Smooth muscle cell (in vitro differentiated cells): ENCODE measurements around the gene BOLA3. TPM values are rescaled to one million over a fixed set of nuclear protein-coding genes. Genes with fewer than 3 reads are reported as not detected.
A peak's percentile ranks its signal among the peaks of the same experiment; 100 is the strongest.

Experiments used
- DNase-seq: peaks from one replicate; lab custom pipeline; 2025; ENCODE audit not compliant: unreplicated experiment; lab: John Stamatoyannopoulos, UW
- H2AFZ ChIP-seq: fragments of 200-600 bp; sonication (generic); 2 replicates; pipeline ENCODE4 v1.6.0; 2016; ENCODE audit warnings: antibody characterized with exemption, low read depth, mild to moderate bottlenecking
- H3F3A ChIP-seq: fragments of 200-600 bp; sonication (generic); 2 replicates; pipeline ENCODE4 v1.6.0; 2017; ENCODE audit warnings: antibody characterized with exemption, low read depth
- H3K27ac ChIP-seq: fragments of 200-600 bp; sonication (generic); 2 replicates; pipeline ENCODE4 v1.5.1; 2016; ENCODE audit warnings: low read depth, mild to moderate bottlenecking
- H3K27me3 ChIP-seq: fragments of 200-600 bp; sonication (generic); 2 replicates; pipeline ENCODE4 v1.6.1; 2016; ENCODE audit warnings: low read depth, mild to moderate bottlenecking
- H3K36me3 ChIP-seq: fragments of 200-600 bp; sonication (generic); 2 replicates; pipeline ENCODE4 v1.5.1; 2016; ENCODE audit warnings: low read depth
- H3K4me1 ChIP-seq: fragments of 200-600 bp; sonication (generic); 2 replicates; pipeline ENCODE4 v1.5.1; 2016; ENCODE audit warnings: low read depth
- H3K4me2 ChIP-seq: fragments of 200-600 bp; sonication (generic); 2 replicates; pipeline ENCODE4 v1.6.0; 2016; ENCODE audit warnings: mild to moderate bottlenecking
- H3K4me3 ChIP-seq: fragments of 200-600 bp; sonication (generic); 2 replicates; pipeline ENCODE4 v1.5.1; 2016; ENCODE audit warnings: mild to moderate bottlenecking
- H3K79me2 ChIP-seq: fragments of 200-600 bp; sonication (generic); 2 replicates; pipeline ENCODE4 v1.6.0; 2016; ENCODE audit warnings: low read depth, mild to moderate bottlenecking
- H3K9ac ChIP-seq: fragments of 200-600 bp; sonication (generic); 2 replicates; pipeline ENCODE4 v1.6.0; 2016; ENCODE audit warnings: low read depth
- H3K9me3 ChIP-seq: fragments of 200-600 bp; sonication (generic); replicated peaks from 2 replicates; pipeline ENCODE4 v1.5.1; 2016; ENCODE audit warnings: low read depth
- H4K20me1 ChIP-seq: fragments of 200-600 bp; sonication (generic); 2 replicates; pipeline ENCODE4 v1.6.0; 2016; ENCODE audit warnings: low read depth
- WGBS: methylation state at CpG from one replicate; pipeline ENCODE4 v1.1.7; 2016; ENCODE audit warnings: low lambda C conversion rate; 5-methylcytosine and 5-hydroxymethylcytosine counted together
- polyA plus RNA-seq: library from polyadenylated mRNA; unstranded; fragments of >200 nt; fragmentation: Nextera tagmentation; extraction: Ambion mirVana; gene quantifications from 2 replicates; pipeline ENCODE4 v1.2.1, GENCODE V29; 2016
- total RNA-seq: library from RNA; depleted of rRNA; stranded (reverse); fragments of >200 nt; gene quantifications from 2 replicates; pipeline ENCODE4 v1.2.3, GENCODE V29; 2014
- TF ChIP-seq, protein P1 (sequence below): fragments of 200-600 bp; sonication (generic); IDR thresholded peaks from 2 replicates; pipeline ENCODE4 v1.5.1; 2017; ENCODE audit warnings: borderline replicate concordance, mild to moderate bottlenecking, antibody characterized with exemption; ENCODE audit not compliant: insufficient read depth, poor library complexity, severe bottlenecking

Gene BOLA3, protein sequence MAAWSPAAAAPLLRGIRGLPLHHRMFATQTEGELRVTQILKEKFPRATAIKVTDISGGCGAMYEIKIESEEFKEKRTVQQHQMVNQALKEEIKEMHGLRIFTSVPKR
- 87.5 and 99.7 TPM in 2 replicates for total RNA-seq
- 93.8 and 100 TPM in 2 replicates for polyA plus RNA-seq

DNA sequence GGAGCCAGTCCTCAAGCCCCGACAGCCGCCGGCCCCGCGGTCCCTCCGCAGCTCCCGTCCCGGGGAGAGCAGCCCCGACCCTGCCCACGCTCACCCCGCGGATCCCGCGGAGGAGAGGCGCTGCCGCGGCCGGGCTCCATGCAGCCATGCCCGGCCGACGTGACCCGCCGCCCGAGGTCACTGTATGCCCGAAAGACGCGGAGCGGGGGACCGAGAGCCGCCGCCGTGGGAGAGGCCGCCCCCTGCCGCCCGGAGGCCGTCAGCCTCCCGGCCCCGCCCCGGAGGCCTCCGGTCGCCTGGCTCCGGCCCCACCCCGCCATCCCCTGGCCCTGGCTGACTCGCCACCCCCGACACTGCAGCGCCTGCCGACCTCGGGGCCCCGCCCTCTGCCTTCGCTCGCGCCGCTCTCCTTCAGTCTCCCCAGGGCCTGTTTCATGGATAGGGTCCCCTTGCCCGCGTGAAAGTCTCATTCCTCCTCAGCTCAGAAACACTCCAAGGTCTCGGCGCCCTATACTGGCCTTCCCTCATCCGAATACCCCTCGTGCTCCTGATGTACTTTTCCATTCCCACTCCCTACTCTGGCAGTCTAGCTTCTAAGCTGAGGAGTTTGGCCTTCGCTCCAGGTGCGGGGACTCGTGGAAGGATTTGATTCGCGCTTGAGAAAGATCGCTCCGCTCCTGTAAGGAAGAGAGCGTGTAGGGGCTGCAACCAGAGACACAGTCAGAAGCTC, at the start of gene BOLA3:
BOLA3 (minus strand) TSS at position 186 of the 730 bp plus-strand sequence; CDS start at position 148, 38 bp downstream.
- Histone ChIP-seq H3K36me3 (no peaks in the 10 kb centered on the region), H4K20me1 (no peaks in the 10 kb centered on the region), H3K27ac (peak within 1 kb of the TSS; percentile 74), H3F3A (peaks cover 16% of the 10 kb centered on the region), H3K9ac (peak within 1 kb of the TSS; percentile 86), H3K79me2 (peaks cover 9% of the 10 kb centered on the region), H3K9me3 (no peaks in the 10 kb centered on the region), H2AFZ (peak within 1 kb of the TSS; percentile 83), H3K4me2 (peak within 1 kb of the TSS; percentile 87), H3K4me3 (peak within 1 kb of the TSS; percentile 85), H3K4me1 (peaks cover 16% of the 10 kb centered on the region), H3K27me3 (no peaks in the 10 kb centered on the region)
- peak; percentile 63 for DNase-seq
- WGBS: 1% methylated on average over 37 of the region's 67 CpGs
- TF ChIP-seq, protein P1, sequence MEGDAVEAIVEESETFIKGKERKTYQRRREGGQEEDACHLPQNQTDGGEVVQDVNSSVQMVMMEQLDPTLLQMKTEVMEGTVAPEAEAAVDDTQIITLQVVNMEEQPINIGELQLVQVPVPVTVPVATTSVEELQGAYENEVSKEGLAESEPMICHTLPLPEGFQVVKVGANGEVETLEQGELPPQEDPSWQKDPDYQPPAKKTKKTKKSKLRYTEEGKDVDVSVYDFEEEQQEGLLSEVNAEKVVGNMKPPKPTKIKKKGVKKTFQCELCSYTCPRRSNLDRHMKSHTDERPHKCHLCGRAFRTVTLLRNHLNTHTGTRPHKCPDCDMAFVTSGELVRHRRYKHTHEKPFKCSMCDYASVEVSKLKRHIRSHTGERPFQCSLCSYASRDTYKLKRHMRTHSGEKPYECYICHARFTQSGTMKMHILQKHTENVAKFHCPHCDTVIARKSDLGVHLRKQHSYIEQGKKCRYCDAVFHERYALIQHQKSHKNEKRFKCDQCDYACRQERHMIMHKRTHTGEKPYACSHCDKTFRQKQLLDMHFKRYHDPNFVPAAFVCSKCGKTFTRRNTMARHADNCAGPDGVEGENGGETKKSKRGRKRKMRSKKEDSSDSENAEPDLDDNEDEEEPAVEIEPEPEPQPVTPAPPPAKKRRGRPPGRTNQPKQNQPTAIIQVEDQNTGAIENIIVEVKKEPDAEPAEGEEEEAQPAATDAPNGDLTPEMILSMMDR: peak; percentile 59

DNA sequence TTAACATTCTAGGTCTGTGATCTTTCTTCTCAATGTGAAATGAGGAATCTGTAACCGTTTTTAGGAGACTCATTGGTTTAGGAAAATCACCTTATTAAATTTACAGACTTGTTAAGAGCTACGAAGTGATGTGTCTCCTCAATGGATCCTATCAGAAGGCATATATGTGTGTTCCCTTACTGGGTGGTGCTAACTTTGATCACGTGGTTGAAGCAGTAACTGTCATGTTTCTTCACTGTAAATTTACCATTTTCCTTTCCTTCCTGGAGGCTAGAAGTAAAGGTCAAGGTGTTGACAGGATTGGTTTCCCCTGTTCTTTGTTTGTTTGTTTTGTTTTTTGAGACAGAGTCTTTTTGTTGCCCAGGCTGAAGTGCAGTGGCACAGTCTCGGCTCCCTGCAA, 49.3 kb upstream of the BOLA3 start:
- DNase-seq: no peak
- 84% methylated on average over 4 of the region's 4 CpGs for WGBS
- Histone ChIP-seq H3K4me1 (peaks cover 14% of the 10 kb centered on the region), H4K20me1 (peaks cover 30% of the 10 kb centered on the region), H3K4me2 (no peak overlapping the region), H3K27me3 (peaks cover 4% of the 10 kb centered on the region), H3K9ac (no peak overlapping the region), H3K36me3 (no peaks in the 10 kb centered on the region), H3K4me3 (no peak overlapping the region), H2AFZ (no peak overlapping the region), H3F3A (no peaks in the 10 kb centered on the region), H3K9me3 (no peaks in the 10 kb centered on the region), H3K27ac (no peak overlapping the region), H3K79me2 (peaks cover 30% of the 10 kb centered on the region)
- TF ChIP-seq, protein P1: no peak

DNA sequence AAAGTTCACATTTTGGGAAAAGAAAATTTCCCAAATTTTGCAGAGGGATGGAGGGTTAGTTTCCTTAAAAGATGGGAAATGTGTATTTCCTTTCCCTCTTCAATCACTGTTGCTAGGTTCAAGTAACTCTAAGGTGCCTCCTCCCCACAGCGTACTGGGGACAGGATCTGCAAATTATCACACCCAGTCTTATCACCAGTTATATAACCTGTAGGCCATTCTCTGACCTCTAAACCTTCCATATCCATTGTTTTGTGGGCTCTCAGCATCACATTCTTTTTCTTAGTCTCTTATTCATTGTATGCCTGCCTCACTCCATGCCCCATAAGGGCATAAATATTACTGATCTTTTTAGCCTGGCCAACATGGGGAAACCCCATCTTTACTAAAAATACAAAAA, 47.1 kb upstream of the BOLA3 start:
- H3K4me2 ChIP-seq: no peak overlapping the region
- no peak overlapping the region for H3K27ac ChIP-seq
- H3K9me3 ChIP-seq: no peaks in the 10 kb centered on the region
- DNase-seq: no peak
- peaks cover 1% of the 10 kb centered on the region for H3K4me1 ChIP-seq
- H3K4me3 ChIP-seq: no peak overlapping the region
- peaks cover 7% of the 10 kb centered on the region for H4K20me1 ChIP-seq
- H2AFZ ChIP-seq: no peak overlapping the region
- H3K79me2 ChIP-seq: peaks cover 7% of the 10 kb centered on the region
- 87% methylated on average over 1 of the region's 1 CpG for WGBS
- no peaks in the 10 kb centered on the region for H3K36me3 ChIP-seq
- peaks cover 21% of the 10 kb centered on the region for H3K27me3 ChIP-seq
- H3K9ac ChIP-seq: no peak overlapping the region
- TF ChIP-seq, protein P1: no peak
- H3F3A ChIP-seq: no peaks in the 10 kb centered on the region
